GM23248 (cell line): ENCODE results near the gene XXYLT1.

Source experiments
- EZH2 ChIP-seq: fragments of 200-600 bp; sonication (generic); IDR thresholded peaks from 2 replicates; pipeline ENCODE4 v1.6.1; 2018; ENCODE audit warnings: antibody characterized with exemption, mild to moderate bottlenecking; ENCODE audit not compliant: insufficient read depth, poor library complexity, severe bottlenecking
- EZH2phosphoT487 ChIP-seq: fragments of 200-600 bp; sonication (generic); IDR thresholded peaks from 2 replicates; pipeline ENCODE4 v1.6.1; 2018; ENCODE audit warnings: antibody characterized with exemption, moderate library complexity, mild to moderate bottlenecking, low read depth; ENCODE audit not compliant: insufficient read depth

GRCh38 chr3:195019335-195019734 lies 251.6 kb downstream of the XXYLT1 start:
- TF ChIP-seq EZH2: no peak
- no peak for TF ChIP-seq EZH2phosphoT487
